Measurements from ENCODE around the gene ACER3.

DNA sequence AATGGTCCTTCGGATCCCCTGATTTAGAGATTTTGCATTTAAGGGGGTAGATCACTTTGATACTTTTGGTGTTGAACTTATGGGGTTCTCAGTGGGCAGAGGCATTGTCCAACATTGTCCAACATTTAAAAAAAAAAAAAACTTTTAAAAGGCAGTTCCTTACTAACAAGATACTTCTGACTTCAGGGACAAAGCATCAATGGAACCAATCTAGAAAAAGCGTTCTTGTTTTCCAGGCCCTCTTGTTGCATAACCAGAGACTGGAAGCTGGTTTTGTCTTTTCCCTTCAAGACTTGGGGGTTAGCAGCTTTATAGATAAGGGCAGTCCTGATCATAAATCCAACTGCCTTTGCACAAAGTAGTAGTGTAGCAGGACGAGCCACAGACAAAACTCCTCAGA is 40.4 kb downstream of the ACER3 start:
- TF ChIP-seq, protein P1, sequence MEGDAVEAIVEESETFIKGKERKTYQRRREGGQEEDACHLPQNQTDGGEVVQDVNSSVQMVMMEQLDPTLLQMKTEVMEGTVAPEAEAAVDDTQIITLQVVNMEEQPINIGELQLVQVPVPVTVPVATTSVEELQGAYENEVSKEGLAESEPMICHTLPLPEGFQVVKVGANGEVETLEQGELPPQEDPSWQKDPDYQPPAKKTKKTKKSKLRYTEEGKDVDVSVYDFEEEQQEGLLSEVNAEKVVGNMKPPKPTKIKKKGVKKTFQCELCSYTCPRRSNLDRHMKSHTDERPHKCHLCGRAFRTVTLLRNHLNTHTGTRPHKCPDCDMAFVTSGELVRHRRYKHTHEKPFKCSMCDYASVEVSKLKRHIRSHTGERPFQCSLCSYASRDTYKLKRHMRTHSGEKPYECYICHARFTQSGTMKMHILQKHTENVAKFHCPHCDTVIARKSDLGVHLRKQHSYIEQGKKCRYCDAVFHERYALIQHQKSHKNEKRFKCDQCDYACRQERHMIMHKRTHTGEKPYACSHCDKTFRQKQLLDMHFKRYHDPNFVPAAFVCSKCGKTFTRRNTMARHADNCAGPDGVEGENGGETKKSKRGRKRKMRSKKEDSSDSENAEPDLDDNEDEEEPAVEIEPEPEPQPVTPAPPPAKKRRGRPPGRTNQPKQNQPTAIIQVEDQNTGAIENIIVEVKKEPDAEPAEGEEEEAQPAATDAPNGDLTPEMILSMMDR (IDR thresholded peaks at IDR 0.05): no peak
- TF ChIP-seq EP300 (IDR thresholded peaks at IDR 0.05) (no peak), POLR2A (IDR thresholded peaks at IDR 0.05) (no peak)
